PFSK-1 (cell line): ENCODE data around the gene COL25A1.

Experiments
- FOXP2 ChIP-seq: optimal IDR thresholded peaks from 2 replicates; pipeline ENCODE3; 2011; ENCODE audit warnings: borderline replicate concordance, control low read depth, inconsistent platforms; ENCODE audit not compliant: insufficient read depth; ENCODE audit errors: extremely low read length, extremely low read depth
- POLR2AphosphoS5 ChIP-seq: IDR thresholded peaks from 2 replicates; pipeline ENCODE4 v1.6.1; 2012; ENCODE audit warnings: low read depth, mild to moderate bottlenecking, control low read depth, low read length, moderate library complexity
- REST ChIP-seq, 2 experiments: IDR thresholded peaks; 2 replicates each; pipeline versions ENCODE4 v1.6.1 to v1.8.0; 2011 to 2012; ENCODE audit warnings: low read depth in 2 of 2, low read length in 2 of 2, control low read depth in 1 of 2, inconsistent platforms in 1 of 2, mild to moderate bottlenecking in 1 of 2, moderate library complexity in 1 of 2; ENCODE audit not compliant: insufficient read depth in 1 of 2
- SIN3A ChIP-seq: IDR thresholded peaks from 2 replicates; pipeline ENCODE4 v1.6.1; 2012; ENCODE audit warnings: mild to moderate bottlenecking, low read length, moderate library complexity, borderline replicate concordance; ENCODE audit not compliant: insufficient read depth
- TAF1 ChIP-seq: IDR thresholded peaks from 2 replicates; pipeline ENCODE4 v1.6.1; 2012; ENCODE audit warnings: low read length, control low read depth, borderline replicate concordance; ENCODE audit not compliant: insufficient read depth

DNA sequence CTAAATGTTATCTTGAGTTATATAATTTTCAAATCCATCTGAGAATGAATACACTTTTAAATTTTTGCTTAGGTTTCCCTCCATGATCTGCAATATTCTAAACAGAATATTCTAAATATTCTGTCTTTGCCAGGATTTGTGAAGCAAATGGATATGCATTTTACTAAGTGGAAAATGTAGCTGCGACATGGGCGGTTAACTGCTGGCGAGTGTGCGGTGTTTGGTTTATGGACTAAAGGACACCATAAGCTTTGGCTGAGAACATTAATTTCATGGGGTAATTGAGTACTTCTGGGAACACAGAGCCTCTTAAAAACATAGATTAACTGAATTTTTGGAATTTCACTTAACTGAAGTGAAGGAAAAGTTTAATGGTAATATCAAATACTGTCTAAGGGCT is 385.8 kb downstream of the COL25A1 start:
- TF ChIP-seq POLR2AphosphoS5 (no peak), REST (IDR thresholded peaks at IDR 0.05; ENCODE audit: insufficient read depth in 1 of 2, low read depth in 2 of 2, low read length in 2 of 2) (no peak), TAF1 (no peak), SIN3A (no peak), FOXP2 (no peak)
